Measurements from ENCODE around the gene ABHD10.

The ABHD10 gene

DNA sequence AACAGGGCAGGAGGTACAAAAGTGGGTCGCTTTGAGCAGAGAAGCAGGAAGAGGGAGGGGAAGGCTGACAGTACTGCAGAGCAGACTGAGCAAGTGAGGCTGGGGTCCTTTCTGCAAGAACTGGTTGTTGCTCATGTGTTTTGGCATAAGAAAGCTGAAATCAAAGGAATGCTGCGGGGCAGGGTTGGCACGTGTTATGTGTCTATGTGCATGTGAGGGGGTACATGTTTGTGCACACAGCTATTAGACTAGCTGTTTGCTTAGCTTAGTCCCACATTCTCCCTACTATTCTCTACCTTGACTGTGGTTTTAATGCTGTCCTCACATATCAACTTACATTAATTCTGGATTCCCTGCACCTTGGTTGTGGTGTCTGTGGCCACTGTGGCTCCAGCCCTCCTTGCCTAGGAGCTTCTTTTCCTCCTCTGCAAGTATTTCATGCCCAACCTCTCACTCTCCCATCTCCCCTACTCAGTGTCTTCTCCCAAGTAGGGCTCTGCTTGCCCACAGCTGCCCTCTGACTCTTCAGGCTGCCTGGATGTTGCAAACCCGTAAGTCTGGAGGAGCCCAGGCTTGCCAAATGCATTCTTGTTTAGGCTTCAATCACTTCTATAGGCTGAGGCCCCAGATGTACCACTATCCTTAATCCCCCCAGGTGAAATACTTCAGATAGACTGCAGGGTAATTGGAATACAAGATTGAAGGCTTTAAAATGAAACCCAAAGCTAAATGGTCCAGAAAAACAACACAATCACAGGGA, 24.7 kb downstream of the ABHD10 start:
- TF ChIP-seq FOXP2 (optimal IDR thresholded peaks at IDR 0.05; ENCODE audit: borderline replicate concordance, extremely low read depth, extremely low read length, insufficient read depth) (no peak), SIN3A (IDR thresholded peaks at IDR 0.05; ENCODE audit: borderline replicate concordance, insufficient read depth, low read length) (no peak), POLR2AphosphoS5 (IDR thresholded peaks at IDR 0.05; ENCODE audit: low read depth, low read length) (no peak), TAF1 (IDR thresholded peaks at IDR 0.05; ENCODE audit: borderline replicate concordance, insufficient read depth, low read length) (no peak)
- TF ChIP-seq, protein P1, sequence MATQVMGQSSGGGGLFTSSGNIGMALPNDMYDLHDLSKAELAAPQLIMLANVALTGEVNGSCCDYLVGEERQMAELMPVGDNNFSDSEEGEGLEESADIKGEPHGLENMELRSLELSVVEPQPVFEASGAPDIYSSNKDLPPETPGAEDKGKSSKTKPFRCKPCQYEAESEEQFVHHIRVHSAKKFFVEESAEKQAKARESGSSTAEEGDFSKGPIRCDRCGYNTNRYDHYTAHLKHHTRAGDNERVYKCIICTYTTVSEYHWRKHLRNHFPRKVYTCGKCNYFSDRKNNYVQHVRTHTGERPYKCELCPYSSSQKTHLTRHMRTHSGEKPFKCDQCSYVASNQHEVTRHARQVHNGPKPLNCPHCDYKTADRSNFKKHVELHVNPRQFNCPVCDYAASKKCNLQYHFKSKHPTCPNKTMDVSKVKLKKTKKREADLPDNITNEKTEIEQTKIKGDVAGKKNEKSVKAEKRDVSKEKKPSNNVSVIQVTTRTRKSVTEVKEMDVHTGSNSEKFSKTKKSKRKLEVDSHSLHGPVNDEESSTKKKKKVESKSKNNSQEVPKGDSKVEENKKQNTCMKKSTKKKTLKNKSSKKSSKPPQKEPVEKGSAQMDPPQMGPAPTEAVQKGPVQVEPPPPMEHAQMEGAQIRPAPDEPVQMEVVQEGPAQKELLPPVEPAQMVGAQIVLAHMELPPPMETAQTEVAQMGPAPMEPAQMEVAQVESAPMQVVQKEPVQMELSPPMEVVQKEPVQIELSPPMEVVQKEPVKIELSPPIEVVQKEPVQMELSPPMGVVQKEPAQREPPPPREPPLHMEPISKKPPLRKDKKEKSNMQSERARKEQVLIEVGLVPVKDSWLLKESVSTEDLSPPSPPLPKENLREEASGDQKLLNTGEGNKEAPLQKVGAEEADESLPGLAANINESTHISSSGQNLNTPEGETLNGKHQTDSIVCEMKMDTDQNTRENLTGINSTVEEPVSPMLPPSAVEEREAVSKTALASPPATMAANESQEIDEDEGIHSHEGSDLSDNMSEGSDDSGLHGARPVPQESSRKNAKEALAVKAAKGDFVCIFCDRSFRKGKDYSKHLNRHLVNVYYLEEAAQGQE (IDR thresholded peaks at IDR 0.05; ENCODE audit: insufficient read depth in 1 of 2, low read depth in 2 of 2, low read length in 2 of 2): no peak

DNA sequence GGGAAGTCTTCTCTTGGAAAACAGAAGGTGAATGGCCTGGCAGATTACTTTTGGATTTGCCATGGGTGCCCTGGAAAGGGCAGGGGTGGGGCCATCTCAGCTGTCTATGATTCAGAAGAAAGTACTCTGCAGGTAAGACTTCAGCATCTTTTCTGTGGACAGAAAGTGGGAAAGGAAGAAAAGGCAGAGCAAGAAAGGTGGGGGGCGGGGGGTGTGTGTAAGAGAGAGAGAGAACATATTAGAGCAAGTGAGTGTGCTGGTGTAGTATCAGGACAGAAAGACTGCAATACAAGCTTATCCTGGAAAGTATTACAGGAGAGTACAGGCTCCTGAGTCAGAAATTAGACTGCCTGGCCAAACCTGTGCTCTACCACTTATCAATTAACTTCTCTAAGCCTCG, 25.4 kb downstream of the ABHD10 start:
- no peak for TF ChIP-seq FOXP2 (optimal IDR thresholded peaks at IDR 0.05; ENCODE audit: borderline replicate concordance, extremely low read depth, extremely low read length, insufficient read depth)
- no peak for TF ChIP-seq POLR2AphosphoS5 (IDR thresholded peaks at IDR 0.05; ENCODE audit: low read depth, low read length)
- TF ChIP-seq SIN3A (IDR thresholded peaks at IDR 0.05; ENCODE audit: borderline replicate concordance, insufficient read depth, low read length): no peak
- TF ChIP-seq, protein P1 (IDR thresholded peaks at IDR 0.05; ENCODE audit: insufficient read depth in 1 of 2, low read depth in 2 of 2, low read length in 2 of 2): no peak
- TF ChIP-seq TAF1 (IDR thresholded peaks at IDR 0.05; ENCODE audit: borderline replicate concordance, insufficient read depth, low read length): no peak

DNA sequence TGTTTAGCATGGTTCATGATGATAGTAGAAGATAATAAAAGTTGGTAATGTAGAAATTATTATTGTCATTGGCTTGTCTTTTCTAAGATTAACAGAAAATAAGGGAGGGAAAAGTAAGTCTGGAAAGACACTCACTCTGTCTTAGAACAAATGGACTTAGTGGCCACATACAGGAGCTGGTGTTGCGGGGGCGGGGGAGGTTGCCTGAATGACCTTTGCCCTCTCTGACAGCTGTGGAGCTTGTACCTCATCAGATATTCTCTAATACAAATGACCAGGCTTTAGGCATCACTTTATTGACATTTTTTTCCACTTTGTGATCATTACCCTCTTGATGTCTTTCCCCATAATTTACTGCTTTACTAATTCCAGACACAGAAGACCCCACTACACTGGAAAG, 25.8 kb downstream of the ABHD10 start:
- TF ChIP-seq, protein P1 (IDR thresholded peaks at IDR 0.05; ENCODE audit: insufficient read depth in 1 of 2, low read depth in 2 of 2, low read length in 2 of 2): no peak
- TF ChIP-seq SIN3A (IDR thresholded peaks at IDR 0.05; ENCODE audit: borderline replicate concordance, insufficient read depth, low read length) (no peak), TAF1 (IDR thresholded peaks at IDR 0.05; ENCODE audit: borderline replicate concordance, insufficient read depth, low read length) (no peak)

DNA sequence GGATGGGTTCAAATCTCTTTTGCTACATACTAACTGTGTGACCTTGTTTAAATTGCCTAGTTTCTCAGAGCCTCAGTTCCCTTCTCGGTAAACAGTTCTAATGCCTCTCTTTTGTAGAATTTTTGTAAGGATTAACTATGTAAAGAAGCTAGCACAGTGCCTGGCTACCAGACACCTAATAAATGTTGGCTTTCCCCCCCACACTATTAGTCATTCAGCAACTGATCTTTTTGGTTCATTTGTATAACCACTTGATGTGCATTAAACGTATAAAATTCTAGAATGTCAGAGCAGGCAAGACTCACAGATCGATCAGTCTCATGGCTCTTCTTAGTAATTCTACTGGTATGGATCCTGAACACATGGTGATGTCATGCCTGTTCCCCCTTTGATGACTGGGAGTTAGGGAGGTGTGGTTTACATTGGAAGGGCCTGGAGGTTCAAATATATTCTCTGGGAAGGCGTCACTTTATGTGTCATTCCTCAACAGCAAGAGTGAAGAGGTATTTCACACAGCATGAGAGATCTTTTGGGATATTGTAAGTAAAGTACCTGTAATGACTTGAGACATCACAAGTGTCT, 26.4 kb downstream of the ABHD10 start:
- TF ChIP-seq TAF1 (IDR thresholded peaks at IDR 0.05; ENCODE audit: borderline replicate concordance, insufficient read depth, low read length): no peak
- no peak for TF ChIP-seq POLR2AphosphoS5 (IDR thresholded peaks at IDR 0.05; ENCODE audit: low read depth, low read length)
- TF ChIP-seq, protein P1 (IDR thresholded peaks at IDR 0.05; ENCODE audit: insufficient read depth in 1 of 2, low read depth in 2 of 2, low read length in 2 of 2): no peak
